HG02840 (cell line): Measurements from ENCODE around the gene CS.
"Not testable (repeated sequence)": the region's sequence is repeated elsewhere in the genome, so short reads cannot be mapped to it uniquely, and the experiment has no call there.

Experiments
- ATAC-seq: cut with Tn5 transposase; IDR thresholded peaks from one replicate; pipeline ENCODE4 v1.9.1; 2021; ENCODE audit warnings: mild to moderate bottlenecking, moderate library complexity, moderate number of reproducible peaks; ENCODE audit not compliant: unreplicated experiment, low FRiP score

CS gene

DNA sequence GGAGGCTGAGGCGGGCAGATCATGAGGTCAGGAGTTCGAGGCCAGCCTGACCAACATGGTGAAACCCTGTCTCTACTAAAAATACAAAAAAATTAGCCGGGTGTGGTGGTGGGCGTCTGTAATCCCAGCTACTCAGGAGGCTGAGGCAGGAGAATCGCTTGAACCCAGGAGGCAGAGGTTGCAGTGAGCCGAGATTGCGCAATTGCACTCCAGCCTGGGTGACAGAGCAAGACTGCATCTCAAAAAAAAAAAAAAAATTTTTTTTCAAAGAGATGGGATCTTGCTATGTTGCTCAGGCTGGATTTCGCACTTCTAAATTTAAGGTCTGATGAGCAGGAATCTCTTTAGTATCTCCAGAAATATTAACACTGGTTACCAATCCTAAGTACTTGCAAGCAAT, 21.5 kb upstream of the CS start:
- not testable (repeated sequence) for ATAC-seq

DNA sequence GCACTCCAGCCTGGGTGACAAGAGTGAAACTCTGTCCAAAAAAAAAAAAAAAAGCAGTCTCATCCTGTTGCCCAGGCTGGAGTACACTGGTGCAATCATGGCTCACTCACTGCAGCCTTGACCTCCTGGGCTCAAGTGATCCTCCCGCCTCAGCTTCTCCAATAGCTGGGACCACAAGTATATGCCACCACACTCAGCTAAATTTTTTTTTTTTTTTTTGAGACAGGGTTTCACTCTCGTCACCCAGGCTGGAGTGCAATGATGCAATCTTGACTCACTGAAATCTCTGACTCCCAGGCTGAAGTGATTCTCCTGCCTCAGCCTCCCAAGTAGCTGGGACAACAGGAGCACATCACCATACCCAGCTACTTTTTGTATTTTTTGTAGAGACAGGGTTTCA, 20.9 kb upstream of the CS start:
- no peak for ATAC-seq

DNA sequence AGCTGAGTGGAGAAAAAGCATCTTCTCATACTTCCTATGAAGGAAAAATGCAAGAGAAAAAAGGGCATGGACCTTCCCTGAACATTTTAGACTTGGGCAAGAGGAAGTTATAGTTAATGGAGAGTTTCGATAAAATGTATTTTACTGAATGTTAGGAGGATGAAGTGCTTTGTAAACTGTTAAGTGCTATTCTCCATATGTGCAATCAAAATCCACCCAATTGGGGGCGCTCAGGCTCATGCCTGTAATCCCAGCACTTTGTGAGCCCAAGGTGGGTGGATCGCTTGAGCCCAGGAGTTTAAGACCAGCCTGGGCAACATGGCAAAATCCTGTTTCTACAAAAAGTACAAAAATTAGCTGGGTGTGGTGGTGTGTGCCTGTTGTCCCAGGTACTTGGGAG, 17.5 kb upstream of the CS start:
- ATAC-seq, result no peak

DNA sequence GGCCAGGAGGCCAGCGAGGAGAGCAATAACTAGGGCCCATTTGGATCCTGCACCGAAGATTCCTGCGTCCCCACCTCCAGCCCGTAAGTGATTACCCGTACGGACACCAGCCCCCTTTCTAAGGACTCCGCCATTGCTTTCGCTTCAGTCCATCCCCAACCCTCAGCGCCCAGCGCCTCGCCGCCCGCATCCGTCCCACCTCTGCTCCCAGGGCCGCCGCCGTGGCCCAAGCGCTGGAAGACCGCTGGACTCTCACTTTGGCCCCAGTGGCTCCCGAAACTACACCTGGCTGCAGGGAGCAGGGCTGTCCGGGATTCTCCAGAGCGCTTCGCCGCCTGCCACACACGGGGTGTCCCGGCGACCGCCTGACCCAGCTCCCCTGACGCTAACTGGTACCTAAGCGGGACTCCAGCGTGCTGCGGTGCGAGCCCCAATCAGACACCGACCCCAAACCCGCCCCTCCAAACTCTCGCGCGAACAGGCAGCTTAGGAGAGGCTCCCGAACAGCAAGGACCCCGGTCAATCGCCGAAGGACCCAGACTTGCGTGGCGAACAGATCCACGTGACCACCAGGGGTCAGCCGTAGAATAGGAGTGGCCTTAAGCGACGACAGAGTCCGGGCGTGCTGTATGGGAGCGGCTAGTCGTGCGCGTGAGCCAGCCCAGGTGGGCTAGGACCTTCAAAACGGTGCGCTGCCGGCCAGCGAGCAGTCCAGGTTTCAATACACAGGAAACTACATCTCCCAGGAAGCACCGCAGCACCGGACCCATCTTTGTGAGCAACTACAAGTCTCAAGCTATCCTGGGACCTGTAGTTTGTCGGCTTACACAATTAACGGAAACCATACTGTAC, 15.7 kb upstream of the CS start, which contains the start of gene CNPY2:
CNPY2 (minus strand) TSS at position 367 of the 852 bp plus-strand sequence. CDS start 771 bp downstream, outside the sequence.
- ATAC-seq, result peak; percentile 91

DNA sequence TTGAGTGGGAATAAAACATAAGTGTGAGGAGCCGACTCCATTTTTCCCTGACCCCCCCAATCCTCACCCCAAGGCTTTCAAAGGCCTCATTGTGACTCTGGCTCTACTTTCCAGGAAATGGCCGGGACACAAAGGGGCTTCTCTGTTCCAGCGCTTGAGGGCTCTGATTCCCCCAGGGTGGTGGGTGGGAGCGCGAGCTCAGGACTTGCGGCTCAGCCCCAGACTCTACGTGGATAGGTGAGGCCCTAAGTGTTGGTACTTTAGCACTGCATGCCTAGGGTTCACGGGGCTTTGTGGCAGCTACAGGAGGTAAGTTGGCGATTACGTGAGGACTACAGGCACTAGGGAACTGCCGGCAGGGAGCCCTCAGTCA, 15.1 kb upstream of the CS start:
- no peak for ATAC-seq

DNA sequence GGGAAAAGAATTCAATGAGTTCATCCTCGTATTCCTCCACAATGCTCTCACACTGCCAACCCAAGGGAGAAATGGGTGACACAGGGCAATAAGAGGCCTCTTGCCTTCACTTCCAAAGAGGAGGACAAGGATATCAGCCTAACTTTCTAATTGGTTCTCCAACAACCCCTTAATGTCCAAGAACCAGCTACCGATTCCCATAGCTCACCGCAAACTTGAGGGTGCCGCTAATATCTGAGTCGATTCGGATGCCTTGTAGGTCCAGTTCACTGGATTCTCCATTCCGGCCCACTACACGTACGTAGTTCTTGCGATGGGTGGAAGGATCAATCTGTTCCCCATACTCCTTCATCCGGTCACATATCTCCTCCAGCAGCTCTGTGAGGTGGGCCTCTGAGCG, 10.9 kb upstream of the CS start:
- no peak for ATAC-seq

DNA sequence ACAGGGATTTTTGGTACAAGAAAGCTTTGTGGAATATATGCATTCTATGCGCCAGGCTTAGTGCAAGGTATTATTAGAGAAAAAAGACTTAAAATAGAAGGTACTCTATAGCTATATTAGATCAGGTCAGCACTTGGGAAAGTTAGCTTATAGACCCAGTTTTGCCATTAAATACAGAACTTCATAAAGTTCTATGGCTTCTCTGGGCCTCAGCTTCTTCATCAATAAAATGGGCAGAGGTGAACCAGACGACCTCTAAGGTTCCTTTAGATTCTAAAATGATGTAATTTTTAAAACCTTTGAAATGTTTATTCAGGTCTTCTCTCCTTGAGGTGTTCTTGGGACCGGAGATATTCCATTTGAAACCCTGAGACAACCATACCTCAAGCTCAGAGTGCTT, 8.6 kb upstream of the CS start:
- ATAC-seq, result no peak

DNA sequence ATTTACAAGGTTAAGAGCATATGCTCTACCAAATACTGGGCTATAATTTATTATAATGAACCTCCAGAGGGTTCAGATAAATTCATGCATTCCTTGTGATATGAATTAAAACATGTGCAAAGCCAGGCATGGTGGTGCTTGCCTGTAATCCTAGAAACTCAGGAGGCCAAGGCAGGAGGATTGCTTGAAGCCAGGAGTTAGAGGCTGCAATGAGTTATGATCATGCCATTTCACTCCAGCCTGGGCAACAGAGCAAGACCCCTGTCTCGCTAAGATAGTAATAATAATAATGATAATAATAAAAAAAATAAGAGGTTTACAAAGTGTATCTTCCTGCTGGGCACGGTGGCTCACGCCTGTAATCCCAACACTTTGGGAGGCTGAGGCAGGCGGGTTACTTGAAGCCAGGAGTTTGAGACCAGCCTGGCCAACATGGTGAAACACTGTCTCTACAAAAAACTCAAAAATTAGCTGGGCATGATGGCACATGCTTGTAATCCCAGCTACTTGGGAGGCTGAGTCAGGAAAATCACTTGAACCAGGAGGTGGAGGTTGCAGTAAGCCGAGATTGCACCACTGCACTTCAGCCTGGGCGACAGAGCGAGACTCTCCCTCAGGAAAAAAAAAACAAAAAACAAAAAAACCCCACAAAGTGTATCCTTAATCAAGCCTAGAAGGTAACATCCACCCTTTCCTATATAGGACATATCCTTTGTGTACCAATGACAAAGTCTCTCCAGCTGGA, 7.3 kb upstream of the CS start:
- ATAC-seq, result no peak

DNA sequence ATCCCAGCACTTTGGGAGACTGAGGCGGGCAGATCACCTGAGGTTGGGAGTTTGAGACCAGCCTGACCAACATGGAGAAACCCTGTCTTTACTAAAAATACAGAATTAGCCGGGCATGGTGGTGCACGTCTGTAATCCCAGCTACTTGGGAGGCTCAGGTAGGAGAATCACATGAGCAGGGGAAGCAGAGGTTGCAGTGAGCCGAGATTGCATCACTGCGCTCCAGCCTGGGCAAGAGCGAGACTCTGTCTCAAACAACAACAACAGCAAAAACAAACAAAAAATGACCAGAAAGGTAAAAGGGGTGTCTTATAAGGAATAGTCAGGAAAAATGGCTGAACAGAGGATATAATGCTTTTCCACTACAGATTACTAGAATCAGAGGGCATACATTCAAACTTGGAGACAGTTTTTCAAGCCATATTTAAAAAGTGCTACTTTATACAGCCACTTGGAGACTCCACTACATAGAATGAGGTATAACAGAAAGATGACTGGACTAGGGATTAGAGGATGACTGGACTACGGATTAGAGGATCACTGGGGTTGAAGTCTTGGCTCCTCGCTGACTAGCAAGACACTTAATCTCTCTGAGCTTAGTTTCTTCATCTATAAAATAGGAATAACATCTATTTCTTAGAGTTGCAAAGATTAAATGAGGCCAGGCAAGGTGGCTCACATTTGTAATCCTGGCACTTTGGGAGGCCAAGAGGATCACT, 4.9 kb upstream of the CS start:
- no peak for ATAC-seq

DNA sequence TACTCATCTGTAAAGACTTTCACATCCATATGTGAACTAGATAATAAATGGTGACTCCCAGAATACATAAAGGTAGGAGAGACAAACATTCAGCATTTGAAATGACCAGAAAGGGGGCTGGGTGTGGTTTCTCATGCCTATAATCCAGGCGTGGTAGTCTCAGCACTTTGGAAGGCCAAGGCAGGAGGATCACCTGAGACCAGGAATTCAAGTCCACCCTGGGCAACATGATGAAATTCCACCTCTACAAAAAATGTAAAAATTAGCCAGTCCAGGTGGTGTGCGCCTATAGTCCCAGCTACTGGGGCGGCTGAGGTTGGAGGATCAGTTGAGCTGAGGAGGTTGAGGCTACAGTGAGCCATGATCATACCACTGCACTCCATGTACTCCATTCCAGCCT, 4.1 kb upstream of the CS start:
- no peak for ATAC-seq

DNA sequence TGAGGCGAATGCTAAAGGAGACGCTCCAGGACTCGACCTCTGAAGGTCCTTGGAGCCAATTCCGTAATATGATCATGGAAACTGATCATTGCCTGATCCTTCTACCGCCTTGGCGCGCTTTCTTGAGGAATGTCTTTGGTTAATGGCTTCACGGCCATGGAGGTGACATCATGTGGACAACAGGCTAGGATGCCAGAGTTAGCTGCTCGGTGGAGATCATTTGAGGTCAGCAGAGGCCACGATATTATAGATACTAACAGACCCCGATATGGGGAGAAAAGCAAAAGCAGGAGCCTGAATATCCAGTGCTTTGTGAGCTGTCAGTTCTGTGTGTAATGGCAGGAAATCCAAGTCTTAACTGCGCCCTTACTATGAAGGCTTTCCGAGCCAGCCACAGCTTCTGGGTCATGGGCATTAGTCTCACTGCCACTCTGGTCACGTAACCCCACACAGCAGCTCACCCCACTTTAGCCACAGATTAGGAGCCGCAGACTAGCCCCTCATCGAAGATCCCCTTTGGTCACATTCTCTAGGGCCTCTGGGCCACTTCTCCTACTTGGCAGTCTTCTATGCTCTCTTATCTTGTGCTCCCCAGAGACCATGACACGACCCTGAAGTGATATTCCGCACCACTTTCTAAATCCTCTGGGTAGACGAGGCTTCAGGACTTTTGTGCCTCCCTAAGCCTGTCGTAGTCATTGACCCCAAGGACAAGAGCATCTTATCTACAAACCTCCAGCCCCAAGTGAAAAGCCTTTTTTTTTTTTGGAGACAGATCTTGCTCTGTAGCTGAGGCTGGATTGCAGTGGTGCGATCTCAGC, 724 bp upstream of the CS start:
- no peak for ATAC-seq

DNA sequence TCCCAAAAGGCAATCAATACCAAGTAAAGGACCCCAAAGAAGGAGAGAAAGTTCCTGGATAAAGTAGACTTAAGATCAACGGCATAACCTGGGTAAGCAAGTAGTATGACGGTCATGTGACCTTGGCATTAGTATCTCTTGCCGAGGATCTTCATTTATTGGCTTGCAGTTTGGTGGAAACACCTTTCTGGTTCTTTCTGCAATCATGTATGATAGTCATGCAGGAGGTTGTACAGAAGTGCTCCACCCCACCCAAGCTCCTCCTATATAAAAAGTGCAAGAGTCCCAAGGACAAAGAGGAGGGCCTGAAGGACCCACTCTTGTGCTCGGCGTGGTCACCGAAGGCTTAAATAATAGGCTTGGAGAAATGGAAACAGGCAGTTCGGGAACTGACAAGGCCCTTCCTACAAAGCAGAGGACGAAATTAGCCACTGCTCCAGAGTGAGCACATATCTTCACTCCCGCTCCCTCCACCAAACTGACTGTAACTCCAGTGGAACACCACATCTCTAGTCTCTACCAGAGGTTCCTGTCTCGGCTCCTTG, 750 bp downstream of the CS start:
- no peak for ATAC-seq

DNA sequence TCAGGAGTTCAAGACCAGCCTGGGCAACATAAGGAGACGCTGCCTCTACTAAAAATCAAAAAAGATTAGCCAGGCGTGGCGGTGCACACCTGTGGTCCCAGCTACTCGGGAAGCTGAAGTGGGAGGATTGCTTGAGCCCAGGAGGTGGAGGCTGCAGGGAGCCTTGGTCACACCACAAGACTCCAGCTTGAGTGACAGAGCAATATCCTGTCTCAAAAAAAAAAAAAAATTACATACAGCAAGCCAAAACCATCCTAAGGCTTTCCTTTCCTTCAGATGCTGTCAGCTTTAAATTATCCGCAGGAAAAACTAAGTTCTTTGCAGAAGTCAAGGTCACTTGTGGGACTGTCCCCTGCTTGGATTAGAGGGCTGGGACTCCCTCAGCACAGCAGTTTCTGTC, 1.3 kb downstream of the CS start:
- no peak for ATAC-seq

DNA sequence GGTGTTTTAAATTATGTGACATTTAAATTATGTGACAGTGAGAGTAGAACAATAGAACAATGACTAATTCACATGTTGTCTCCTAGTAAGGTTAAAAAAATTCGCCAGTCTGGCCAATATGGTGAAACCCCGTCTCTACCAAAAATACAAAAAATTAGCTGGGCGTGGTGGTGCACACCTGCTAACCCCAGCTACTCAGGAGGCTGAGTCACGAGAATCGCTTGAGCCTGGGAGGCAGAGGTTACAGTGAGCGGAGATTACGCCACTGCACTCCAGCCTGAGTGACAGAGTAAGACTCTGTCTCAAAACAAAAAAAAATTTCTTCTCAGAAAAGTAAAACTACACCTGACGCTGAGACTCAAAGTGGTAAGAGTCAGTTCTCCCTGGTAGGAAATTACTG, 2.7 kb downstream of the CS start:
- ATAC-seq, result no peak

DNA sequence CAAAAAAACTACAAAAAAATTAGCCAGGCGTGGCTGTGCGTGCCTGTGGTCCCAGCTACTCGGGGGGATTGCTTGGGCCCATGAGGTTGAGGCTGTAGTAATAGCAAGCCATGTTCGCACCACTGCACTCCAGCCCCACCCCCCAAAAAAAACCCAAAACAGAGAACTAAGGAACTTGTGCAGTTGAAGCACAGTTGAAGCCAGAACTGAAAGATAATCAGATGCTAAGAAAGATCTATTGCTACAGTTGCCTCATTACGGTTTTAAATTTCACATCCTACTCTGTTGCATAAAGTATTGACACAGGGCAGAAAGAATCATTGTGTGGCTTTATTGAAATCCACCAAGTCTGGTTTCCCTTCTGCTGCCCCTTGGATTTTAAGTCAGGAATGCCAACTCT, 3.8 kb downstream of the CS start:
- no peak for ATAC-seq

DNA sequence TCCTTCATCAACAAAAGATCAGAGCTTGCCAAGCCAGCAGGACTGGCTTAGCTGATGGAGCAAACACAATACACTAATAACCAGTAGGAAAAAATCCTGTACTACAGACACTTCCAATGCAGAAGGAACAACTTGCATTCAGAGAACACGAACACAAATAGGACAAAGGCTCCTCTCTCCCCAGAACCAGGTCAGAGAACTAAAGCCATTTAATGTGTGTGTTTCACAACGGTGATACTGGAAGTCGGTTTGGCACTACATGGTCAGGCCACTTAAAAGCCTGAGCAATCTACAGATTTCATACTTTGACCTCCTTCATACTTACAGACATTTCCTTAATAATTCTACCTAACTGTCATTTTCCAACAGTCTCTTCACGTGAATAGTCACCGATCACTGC, 6.3 kb downstream of the CS start:
- no peak for ATAC-seq

DNA sequence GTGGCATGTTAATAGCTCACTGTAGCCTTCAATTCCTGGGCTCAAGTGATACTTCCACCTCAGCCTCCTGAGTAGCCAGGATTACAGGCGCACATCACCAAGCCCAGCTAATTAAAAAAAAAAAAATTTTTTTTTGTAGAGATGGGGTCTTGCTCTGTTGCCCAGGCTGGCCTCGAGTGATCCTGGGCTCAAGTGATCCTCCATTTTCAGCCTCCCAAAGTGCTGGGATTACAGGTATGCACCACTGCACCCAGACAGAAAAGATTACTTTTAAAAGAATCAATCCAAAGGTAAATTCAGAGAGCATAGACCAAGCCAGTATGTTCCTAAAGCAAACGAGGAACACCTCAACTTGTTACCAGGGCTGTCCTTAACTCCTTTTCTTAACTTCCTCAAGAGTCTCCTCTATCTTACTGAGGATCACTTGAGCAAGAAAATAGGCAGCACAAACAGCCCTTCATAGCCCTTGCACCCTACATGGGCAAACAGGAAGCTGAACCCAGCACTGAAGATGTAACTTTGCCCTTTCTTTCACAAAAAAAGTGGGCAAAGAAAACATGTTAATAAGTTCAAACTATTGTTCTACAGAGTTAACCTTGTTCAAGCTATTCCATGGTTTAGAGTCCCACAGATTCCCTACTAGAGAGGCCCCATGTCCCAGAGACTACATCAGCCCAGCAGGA, 11.3 kb downstream of the CS start:
- ATAC-seq, result no peak

DNA sequence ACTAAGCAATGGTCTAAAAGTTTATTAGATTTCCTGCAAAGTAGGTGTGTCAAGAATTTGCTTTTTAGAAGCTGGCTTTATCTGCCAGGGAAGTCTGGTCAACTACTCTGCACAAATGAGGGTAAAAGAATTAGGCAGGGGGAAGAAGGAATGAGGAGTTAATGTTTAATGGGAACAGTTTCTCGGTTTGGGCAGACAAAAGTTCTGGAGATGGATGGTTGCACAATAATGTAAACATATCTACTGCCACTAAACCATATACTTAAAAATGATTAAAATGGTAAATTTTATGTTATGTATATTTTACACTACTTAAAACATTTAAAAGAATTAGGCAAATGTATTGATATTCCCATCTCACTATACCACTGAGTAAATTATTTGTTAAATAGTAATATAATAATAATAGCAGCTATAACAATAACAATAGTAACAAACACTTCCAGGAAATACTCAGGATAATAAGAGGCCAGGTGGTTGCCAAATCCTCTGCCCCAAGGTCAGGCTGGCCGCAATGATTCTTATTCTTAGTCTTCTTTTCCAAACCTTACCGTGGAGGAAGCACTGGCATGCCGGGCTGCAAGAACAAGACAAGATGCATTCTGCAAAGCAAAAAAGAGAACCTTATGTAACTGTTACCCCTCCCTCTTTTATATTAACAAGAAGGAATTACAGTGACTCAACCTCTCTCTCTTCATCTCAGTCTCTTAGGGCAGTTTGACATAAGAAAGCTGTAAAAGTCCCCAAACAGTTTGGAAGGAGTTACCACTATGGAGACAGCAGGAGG, 13.9 kb downstream of the CS start:
- ATAC-seq, result no peak

DNA sequence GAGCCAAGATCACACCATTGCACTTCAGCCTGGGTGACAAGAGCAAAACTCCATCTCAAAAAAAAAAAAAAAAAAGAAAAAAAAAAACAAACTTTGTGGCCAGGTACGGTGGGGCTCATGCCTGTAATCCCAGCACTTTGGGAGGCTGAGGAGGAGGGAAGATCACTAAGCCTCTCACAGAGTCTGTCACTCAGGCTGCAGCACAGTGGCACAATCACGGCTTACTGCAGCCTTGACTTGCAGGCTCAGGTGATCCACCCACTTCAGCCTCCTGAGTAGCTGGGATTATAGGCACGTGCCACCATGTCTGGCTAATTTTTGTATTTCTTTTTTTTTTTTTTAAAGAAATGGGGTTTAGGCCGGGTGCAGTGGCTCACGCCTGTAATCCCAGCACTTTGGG, 15.9 kb downstream of the CS start:
- ATAC-seq, result not testable (repeated sequence)
